ENCODE results near the gene ZNF879.

DNA sequence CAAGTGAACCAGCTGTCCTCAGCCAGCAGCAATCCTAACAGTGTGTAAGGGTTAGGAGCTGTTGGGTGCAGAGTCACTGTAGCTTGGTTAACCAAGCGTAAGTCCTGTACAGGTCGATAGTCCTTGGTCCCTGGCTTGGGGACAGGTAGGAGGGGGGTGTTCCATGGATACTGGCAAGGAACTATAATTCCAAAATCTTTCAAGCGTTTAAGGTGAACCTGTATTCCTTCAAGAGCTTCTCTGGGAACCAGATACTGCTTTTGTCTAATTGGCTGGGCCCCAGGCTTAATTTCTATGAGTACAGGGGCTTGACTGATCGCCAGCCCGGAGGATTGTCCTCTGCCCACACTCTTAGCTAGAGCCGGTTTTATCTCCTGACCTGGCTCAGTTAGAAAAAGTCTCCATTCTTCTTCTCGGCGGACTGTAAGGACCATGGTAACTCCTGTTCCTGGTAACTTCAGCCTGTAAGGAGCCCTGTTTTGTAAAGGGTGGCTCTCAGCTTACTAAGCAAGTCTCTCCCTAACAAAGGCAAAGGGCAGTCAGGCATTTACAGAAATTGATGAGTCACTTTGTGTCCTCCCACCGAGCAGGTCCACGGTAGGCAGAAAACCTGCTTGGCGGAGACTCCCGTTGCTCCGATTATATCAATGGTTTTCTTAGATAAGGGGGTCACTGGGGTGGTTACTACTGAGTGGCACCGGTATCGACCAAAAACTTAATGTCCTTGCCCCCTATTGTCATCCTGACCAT, 30.6 kb downstream of the ZNF879 start:
- no peak for TF ChIP-seq POLR2AphosphoS5 (IDR thresholded peaks at IDR 0.05)
- no peak for TF ChIP-seq CTCF (IDR thresholded peaks at IDR 0.05)

Data from gastroesophageal sphincter (tissue), 3 donors.